DMS79 (cell line): ENCODE data around the gene GFOD2.

Experiments used
- DNase-seq: peaks from one replicate; lab custom pipeline; 2025; lab: John Stamatoyannopoulos, UW

Gene GFOD2

GRCh38 chr16:67657751-67658518 lies 61.2 kb downstream of the GFOD2 start:
- no peak for DNase-seq

- DNase-seq, result no peak
These were observed 62.0 kb downstream of the GFOD2 start for GRCh38 chr16:67657017-67657608.

- no peak for DNase-seq
These were observed 62.6 kb downstream of the GFOD2 start for GRCh38 chr16:67656344-67657016.

- DNase-seq, result no peak
These were observed 63.8 kb downstream of the GFOD2 start for GRCh38 chr16:67655363-67655762.

- no peak for DNase-seq
These were observed 64.7 kb downstream of the GFOD2 start for GRCh38 chr16:67654403-67654911.

GRCh38 chr16:67653789-67654402 lies 65.2 kb downstream of the GFOD2 start:
- no peak for DNase-seq

- DNase-seq, result no peak
These were observed 65.9 kb downstream of the GFOD2 start for GRCh38 chr16:67653128-67653788.

GRCh38 chr16:67652578-67653127 lies 66.5 kb downstream of the GFOD2 start:
- DNase-seq, result no peak

GRCh38 chr16:67651847-67652246 lies 67.3 kb downstream of the GFOD2 start:
- no peak for DNase-seq

- DNase-seq, result no peak
These were observed 68.1 kb downstream of the GFOD2 start for GRCh38 chr16:67651039-67651438.

GRCh38 chr16:67650023-67650422 lies 69.1 kb downstream of the GFOD2 start:
- no peak for DNase-seq

GRCh38 chr16:67649494-67649931 lies 69.6 kb downstream of the GFOD2 start:
- no peak for DNase-seq

- DNase-seq, result no peak
These were observed 70.2 kb downstream of the GFOD2 start for GRCh38 chr16:67648764-67649407.

GRCh38 chr16:67648088-67648763 lies 70.9 kb downstream of the GFOD2 start:
- DNase-seq, result no peak

GRCh38 chr16:67647681-67648080 lies 71.4 kb downstream of the GFOD2 start:
- DNase-seq, result no peak

GRCh38 chr16:67647111-67647651 lies 71.9 kb downstream of the GFOD2 start:
- DNase-seq, result no peak

- no peak for DNase-seq
These were observed 73.6 kb downstream of the GFOD2 start for GRCh38 chr16:67645397-67646121.

- DNase-seq, result no peak
These were observed 75.1 kb downstream of the GFOD2 start for GRCh38 chr16:67644038-67644437.
